Measurements from ENCODE around the gene DBT. TPM values are rescaled to one million over a fixed set of nuclear protein-coding genes. Genes with fewer than 3 reads are reported as not detected.
"Not testable (repeated sequence)": the region's sequence is repeated elsewhere in the genome, so short reads cannot be mapped to it uniquely, and the experiment has no call there.

DBT gene
- 10 to 100 TPM in 8 of 10 donors, 1 to 10 TPM in 2; 7.7 to 15.7 (median 11.1) TPM for polyA plus RNA-seq (ENCODE audit: insufficient read length in 10 of 10)
- long read RNA-seq, donor 1, full-length matches to known transcripts, result 1 of 1 reads
- long read RNA-seq, donor 1, partial matches to known transcripts, result 0 of 1 reads
- long read RNA-seq, donor 1, other reads (novel, unspliced or antisense), result 0 of 1 reads
- long read RNA-seq, donor 2, full-length matches to known transcripts, result 2 of 2 reads
- long read RNA-seq, donor 2, partial matches to known transcripts, result 0 of 2 reads
- long read RNA-seq, donor 2, other reads (novel, unspliced or antisense), result 0 of 2 reads
- long read RNA-seq, donor 3, result 0 reads
- long read RNA-seq, donor 4, full-length matches to known transcripts, result 2 of 2 reads
- long read RNA-seq, donor 4, partial matches to known transcripts, result 0 of 2 reads
- long read RNA-seq, donor 4, other reads (novel, unspliced or antisense), result 0 of 2 reads
- long read RNA-seq, donor 5, full-length matches to known transcripts, result 2 of 2 reads
- long read RNA-seq, donor 5, partial matches to known transcripts, result 0 of 2 reads
- long read RNA-seq, donor 5, other reads (novel, unspliced or antisense), result 0 of 2 reads
- long read RNA-seq, donor 6, full-length matches to known transcripts, result 3 of 3 reads
- long read RNA-seq, donor 6, partial matches to known transcripts, result 0 of 3 reads
- long read RNA-seq, donor 6, other reads (novel, unspliced or antisense), result 0 of 3 reads
- long read RNA-seq, donor 7, result 0 reads
- long read RNA-seq, donor 8, result 0 reads
- long read RNA-seq, donor 9, result 0 reads

DNA sequence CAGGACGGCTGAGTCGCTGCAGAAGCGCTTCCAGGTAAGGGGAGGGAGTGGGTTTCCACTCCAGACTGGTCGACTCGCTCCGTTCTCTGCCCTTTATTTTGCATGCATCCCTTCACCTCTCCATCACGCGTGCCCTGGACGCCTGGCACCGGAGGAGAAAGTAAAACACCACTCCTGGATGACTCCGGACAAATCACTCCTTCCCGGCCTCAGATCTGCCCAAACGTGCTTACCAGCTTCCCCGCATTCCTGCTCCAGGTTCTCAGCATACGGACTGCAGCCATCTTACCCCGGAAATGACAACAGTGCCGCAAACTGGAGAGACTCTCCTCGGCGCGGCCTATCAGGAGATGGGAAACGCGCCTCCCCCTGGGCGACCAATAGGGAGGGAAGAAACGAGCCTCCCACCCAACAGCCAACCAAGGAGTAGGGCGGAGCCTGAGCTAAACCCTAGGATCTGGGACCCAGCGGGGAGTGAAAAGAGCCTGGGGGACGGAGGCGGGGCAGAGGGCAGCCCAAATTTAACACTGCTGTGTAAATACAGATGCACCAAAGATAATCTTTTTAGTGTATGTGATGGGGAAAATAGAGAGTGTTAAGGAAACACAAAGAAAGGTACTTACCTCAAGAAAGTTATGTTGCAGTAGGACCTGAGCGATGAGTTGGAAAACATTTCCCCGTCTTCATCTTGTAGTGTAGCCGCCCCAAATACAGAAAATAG, at the start of gene DBT:
Gene DBT (minus strand): TSS at position 298 of the 721 bp plus-strand sequence. CDS start 14 bp downstream, at position 284.
- DNase-seq, result peak; percentile 96 to 98 (median 96)

DNA sequence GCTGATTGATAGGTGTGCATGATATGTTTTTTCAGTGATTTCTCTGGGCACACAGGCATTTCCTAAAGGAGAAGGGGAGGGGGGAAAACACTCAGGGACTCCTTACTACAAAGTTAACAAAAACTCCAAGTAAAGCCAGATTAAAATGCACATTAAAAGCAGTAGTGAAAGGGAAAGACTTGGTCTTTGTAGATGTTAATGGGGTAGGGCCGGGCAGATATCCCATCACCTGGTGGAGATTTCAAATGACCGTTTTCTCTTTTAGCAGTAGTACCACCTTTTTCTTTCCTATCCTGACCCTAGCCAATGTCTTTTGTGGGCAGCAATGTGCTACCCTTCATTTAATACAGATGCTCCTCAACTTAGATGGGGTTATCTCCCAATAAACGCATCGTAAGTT, 48.9 kb upstream of the DBT start:
- no peak for DNase-seq

DNA sequence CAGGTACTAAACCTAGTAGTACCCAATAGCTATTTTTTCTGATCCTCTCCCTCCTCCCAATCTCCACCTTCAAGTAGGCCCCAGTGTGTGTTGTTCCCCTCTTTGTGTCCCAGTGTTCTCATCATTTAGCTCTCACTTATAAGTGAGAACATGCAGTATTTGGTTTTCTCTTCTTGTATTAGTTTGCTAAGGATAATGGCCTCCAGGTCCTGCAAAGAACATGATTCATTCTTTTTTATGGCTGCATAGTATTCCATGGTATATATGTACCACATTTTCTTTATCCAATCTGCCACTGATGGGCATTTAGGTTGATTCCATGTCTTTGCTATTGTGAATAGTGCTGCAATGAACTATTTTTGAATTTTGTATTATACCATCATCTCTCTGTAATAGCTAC, 47.4 kb upstream of the DBT start:
- not testable (repeated sequence) for DNase-seq

DNA sequence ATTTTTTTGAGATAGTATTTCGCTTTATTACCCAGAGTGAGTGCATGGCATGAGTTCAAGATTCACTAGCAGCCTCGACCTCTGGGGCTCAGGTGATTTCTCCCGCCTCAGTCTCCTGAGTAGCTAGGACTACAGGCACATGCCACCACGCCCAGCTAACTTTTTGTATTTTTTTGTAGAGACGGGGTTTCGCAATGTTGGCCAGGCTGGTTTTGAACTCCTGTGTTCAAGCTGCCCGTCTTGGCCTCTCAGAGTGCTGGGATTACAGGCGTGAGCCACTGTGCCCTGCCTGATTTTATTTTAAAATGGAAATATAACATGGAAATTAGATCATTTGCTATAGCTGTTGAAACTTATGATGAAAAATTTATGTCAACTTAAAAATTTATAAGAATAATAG, 46.5 kb upstream of the DBT start:
- DNase-seq, result no peak

DNA sequence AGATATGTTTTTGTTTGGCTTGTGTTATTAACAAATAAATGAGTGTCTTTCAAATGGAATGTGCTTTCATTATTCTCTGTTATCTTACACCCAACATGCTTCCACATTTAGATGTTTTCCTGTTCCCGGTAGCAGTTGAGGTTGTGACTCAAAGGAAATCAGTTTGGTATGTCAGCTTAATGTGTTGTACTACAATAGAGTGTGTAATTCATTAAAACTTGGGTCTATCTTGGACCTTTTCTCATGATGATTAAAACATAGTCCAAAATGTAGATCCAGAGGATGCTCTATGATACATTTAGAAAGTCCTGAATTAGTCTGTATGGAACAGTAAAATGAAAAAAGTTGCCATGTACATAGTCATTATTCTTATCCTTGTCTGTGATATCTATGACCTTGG, 43.1 kb upstream of the DBT start:
- DNase-seq, result no peak

DNA sequence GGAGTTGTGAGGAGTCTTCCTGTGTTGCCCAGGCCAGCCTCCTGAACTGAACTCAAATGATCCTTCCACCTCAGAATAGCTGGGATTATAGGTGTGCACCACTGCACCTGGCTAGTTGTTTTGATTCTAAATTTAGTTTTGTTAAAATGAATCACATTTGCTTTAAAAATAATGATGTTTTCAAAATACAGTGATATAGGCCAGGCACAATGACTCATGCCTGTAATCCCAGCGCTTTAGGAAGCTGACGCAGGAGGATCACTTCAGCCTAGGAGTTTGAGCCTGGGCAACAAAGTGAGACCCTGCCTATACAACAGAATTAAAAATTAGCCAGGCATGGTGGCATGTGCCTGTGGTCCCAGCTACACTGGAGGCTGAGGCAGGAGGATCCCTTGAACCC, 40.7 kb upstream of the DBT start:
- DNase-seq, result no peak

DNA sequence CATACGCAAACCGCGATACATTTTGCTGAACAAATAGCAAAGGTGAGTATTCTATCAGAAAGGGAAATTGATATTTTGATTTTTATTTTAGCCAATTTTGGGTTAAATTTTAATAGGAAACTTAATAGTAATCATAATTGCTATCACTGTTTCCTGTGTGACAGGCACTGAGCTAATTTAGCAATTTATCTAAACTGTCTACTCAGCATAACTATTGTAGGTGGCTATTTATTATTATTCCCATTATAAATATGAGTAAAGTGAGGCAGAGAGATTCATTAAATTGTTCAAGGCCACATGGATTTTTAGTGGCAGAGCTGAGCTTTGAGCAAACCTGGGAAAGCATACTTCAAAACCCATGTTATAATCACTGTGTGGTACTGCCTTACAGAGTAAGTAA, 37.5 kb upstream of the DBT start:
- no peak for DNase-seq

DNA sequence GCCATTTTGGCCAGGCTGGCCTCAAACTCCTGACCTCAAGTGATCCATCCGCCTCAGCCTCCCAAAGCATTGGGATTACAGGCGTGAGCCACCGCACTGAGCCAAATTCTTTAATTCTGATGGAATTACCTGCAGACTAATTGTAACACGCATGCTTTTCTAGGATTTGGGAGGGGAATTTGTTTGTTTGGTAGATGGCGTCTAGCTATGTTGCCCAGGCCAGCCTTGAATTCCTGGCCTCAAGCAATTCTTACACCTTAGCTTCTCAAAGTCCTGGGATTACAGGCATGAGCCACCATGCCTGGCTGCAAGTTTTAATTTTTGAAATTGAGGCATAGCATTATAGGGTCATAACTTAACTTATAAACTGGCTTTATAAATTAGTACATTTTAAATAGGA, 35.0 kb upstream of the DBT start:
- DNase-seq, result no peak

DNA sequence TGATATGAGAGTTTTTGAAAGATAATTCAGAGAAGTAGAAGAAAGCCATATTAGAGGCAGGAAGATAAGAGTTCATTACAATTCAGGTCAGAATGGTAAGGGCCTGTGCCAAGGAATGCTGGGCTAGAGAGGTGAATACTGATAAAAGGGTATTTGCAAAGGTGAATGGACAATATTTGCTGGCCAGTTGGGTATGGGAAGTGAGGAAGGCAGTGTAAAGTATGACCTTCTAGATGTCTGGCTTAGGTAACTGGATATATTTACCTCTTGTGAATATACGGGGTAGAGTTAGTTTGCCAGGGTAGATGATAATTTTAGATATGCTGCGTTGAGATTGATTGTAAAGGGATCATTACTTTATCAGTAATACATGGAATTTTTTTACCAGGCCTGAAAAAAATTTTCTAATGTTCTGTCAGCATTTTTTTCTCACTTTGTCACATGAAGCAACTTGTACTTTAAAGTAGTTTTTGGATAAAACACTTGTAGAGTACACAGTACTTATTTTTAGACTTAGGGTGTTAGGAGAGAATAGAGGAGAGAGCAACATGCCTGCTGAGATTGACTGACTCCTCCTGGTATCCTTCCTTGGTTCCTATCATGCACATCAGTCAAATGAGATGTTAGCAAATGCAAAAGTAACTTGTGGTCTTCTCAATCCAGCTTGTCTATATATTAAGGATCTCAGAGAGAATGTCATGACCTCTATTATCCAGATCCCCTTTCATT, 30.5 kb upstream of the DBT start:
- DNase-seq, result no peak

DNA sequence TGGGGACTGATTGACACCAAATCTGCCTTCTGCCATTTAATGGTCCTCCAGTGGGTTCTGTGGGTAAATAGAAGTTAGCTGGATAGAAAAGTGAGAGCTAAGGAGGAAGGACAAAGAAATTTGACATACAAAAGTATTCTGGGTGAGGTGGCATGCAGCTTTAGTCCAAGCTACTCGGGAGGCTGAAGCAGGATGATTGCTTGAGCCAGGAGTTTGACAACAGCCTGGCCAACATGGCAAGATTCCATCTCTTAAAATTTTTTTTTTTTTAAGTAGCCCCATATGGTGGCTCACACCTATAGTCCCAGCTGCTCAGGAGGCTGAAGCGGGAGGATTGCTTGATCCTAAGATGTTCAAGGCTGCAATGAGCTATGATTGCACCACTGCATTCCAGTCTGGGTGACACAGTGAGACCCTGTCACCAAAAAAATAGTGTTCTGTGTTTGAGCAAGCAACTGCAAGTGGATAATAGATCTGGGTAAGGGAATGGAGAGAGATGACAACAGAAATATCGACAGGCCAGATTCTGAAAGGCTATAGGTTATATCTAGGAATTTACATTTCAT, 29.8 kb upstream of the DBT start:
- no peak for DNase-seq

DNA sequence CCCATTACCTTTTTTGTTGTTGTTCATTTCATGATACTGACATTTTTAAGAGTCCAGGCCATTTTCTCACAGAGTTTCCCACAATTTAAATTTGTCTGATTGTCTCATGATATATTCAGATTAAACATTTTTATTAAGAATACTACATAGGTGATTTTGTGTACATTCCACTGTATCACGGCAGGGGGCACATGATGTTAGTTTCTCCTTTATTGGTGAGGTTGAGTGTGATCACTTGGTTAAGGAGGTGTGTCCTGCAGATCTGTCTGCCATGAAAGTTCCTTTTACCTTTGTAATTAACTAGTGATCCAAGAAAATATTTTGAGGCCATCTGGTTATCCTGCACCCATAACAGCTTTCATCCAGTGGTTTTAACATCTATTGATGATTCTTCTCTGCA, 28.2 kb upstream of the DBT start:
- DNase-seq, result no peak

DNA sequence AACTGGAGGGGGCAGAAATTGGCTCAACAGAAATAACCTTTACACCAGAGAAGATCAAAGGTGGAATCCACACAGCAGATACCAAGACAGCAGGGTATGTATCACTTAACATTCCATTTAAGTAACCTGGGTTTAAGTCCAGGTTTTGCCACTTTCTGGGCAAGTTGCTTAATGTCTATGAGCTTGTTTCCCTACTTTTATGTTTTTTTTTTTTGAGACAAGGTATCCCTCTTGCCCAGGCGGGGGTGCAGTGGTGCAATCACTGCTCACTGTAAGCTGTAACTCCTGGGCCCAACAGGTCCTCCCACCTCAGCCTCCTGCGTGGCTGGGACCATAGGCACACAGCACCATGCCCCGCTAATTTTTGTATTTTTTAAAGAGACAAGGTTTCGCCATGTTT, 18.6 kb upstream of the DBT start:
- no peak for DNase-seq

DNA sequence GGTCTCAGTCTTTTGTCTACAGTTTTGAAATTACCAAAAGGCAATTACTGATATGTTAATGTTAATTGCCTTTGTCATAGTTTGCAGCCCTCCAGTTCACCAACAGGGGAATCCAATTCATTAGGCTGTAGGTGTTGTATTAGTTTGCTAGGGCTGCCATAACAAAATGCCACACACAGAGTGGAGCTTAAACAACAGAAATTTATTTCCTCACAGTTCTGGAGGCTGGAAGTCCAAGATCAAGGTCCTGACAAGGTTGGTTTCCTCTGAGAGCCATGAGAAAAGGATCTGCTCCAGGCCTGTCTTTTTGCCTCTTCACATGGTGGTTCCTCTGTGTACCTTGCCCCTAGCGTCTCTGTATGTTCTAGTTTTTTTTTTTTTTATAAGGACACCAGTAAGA, 17.6 kb upstream of the DBT start:
- DNase-seq, result no peak

DNA sequence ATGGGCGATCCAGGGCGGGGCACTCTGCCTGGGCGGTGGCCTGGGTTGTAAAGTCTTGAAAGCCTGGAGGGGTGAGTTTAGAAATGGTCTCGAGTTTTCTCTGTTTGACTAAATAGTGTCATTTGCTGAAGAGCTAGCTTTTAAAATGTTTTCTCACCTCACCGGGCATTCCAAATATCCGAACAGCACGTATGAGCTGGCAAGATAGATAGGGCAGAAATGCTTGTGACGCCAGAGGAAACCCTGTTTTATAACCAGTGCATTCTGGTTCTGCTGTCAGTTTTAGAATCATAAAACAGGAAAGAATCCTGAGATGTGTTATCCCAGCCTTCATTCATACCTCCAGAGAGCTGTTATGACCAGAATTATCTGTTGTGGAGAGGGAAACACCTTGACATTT, 17.1 kb upstream of the DBT start:
- DNase-seq, result peak in 1 of 3 donors; percentile 8

DNA sequence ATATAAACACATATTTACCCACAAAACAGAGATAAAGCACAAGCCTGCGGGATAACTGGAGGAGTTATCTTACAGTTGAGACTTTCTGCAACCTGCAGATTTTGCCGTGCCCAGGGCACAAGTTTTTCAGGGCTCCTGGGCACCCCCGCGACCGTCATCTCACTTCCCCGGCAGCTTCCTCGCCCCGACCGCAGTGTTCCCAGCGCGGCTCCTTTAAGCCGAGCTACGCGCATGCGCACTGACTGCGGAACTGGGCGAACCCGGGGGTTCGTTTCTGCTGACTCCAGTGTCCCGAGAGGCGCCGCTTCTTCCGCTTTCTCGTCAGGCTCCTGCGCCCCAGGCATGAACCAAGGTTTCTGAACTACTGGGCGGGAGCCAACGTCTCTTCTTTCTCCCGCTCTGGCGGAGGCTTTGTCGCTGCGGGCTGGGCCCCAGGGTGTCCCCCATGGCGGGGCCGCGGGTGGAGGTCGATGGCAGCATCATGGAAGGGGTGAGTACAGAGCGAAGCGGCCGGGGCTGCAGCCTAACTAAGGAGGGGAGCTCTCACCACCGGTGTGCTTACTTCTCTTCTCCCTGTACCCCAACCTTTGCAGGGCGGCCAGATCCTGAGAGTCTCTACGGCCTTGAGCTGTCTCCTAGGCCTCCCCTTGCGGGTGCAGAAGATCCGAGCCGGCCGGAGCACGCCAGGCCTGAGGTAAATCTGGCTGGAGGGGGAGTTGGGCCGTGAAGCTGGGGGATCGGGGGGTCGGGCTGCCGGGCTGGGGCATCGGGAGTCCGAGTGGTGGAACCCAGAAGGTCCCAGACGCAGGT, 16.5 kb upstream of the DBT start, which contains the start of gene RTCA:
Gene RTCA (plus strand): TSS at position 286 of the 810 bp plus-strand sequence. CDS start 160 bp downstream, at position 446.
- peak; percentile 94 to 98 (median 97) for DNase-seq

DNA sequence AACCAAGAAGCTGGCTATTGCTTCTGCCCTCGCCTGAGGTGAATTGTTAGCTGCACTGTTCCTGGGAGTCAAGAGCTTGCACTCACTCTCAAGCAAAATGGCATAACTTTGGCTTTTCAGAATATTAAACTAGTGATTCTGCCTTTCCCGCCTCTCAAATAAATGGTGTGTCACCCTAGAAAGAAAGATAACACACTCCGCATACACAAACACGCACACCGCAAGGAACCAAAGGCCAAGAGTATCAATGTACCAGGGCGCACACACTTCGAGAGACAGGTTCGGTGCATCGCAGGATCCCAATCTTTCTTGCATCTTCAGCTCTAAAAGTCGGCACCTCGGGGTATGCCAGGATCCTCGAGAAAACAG, 15.9 kb upstream of the DBT start:
- no peak for DNase-seq

DNA sequence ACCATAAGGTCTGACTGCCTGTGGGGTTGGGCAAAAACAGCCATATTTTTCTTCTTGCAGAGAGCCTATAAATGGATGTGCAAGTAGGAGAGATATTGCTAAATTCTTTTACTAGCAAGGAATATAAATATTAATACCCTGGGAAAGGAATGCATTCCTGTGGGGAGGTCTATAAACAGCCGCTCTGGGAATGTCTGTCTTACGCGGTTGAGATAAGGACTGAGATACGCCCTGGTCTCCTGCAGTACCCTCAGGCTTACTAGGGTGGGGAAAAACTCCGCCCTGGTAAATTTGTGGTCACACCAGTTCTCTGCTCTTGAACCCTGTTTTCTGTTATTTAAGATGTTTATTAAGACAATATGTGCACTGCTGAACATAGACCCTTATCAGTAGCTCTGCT, 14.4 kb upstream of the DBT start:
- not testable (repeated sequence) for DNase-seq

DNA sequence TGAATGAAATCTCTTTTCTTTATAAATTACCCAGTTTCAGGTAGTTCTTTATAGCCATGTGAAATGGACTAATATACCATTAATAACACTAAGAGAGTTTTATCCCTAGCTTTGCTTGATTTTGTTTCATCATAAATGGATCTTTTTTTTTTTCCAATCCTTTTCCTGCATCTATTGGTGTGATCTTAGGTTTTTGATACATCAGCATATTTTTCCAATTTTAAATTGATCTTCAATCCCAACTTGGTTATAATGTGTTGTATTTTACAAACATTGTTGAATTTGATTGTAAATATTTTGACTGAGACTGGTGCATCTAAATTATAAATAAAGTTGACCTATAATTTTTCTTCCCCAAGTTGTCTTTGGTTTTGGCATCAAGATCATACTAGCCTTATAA, 12.1 kb upstream of the DBT start:
- DNase-seq, result no peak

DNA sequence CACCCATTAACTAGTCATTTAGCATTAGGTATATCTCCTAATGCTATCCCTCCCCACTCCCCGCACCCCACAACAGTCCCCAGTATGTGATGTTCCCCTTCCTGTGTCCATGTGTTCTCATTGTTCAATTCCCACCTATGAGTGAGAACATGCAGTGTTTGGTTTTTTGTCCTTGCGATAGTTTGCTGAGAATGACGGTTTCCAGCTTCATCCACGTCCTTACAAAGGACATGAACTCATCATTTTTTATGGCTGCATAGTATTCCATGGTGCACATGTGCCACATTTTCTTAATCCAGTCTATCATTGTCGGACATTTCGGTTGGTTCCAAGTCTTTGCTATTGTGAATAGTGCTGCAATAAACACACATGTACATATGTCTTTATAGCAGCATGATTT, 8.8 kb upstream of the DBT start:
- DNase-seq, result not testable (repeated sequence)

DNA sequence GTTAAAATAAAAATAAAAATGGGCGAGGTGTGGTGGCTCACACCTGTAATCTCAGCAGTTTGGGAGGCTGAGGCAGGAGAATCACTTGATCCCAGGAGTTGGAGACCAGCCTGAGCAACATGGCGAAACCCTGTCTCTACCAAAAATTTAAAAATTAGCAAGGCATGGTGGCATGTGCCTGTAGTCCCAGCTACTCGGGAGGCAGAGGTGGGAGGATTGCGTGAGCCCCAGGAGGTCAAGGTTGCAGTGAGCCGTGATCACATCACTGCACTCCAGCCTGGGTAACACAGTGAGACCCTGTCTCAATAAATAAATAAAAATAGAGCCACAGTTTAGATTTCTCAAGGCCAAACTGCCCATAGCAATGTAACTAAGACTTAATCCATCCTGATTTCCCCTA, 6.6 kb upstream of the DBT start:
- DNase-seq, result not testable (repeated sequence)

DNA sequence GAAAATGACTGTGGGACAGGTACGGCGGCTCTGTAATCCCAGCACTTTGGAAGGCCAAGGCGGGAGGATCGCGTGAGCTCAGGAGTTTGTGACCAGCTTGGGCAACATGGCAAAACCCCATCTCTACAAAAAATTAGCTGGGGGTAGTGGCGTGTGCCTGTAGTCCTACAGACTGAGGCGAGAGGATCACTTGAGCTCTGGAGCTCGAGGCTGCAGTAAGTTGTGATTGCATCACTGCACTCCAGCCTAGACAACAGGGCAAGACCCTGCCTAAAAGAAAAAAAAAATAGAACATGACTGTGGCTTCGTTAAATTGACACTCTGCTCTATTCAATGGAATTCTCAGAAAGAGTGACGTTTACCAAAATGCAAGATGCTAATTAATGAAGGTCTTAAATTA, 3.9 kb upstream of the DBT start:
- DNase-seq, result no peak
